HK-2 (cell line): ENCODE results near the gene GJA3.

ENCODE experiments used
- DNase-seq: peaks from one replicate; pipeline ENCODE4 v3.0.0-alpha.2; 2018; ENCODE audit not compliant: unreplicated experiment

GJA3 gene

DNA sequence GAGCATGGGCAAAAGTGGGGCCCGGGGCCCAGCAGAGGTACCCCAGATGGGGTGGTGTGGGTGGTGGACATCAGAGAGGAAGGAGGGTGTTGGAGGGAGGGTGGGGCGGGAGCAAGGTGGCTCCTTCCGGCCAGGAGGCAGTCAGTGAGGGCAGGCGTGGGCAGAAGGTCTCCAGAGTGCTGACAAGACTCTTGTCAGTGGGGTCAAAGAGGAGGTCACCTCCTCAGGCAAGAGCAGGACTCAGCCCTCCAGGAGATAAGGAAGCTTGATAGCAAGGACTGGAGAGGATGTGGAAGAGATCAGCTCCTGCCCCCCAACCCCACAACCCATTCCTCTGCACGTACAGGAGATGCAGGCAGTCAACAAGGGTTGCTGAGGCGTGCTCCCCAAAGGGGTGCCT, 9.8 kb downstream of the GJA3 start:
- DNase-seq = no peak

DNA sequence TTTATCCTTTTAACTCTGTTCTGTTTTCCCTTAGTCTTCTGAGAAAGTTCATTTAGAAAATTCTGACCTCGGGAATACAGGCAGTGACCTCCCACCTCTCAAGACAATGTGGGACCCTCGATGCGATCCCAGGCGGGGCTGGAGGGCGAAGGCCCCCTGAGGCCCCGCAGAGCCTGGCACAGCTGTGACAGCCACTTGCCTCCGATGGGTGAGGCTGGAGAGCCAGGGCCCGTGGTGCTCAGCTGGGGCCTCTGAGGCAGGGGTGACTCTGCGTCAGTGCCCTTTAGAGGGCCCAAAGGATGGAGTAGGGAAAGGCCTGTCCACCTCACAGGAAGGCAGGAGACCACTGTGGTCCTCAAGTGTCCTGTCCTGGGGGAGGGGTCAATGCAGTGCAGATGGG, 10.3 kb downstream of the GJA3 start:
- DNase-seq = no peak

DNA sequence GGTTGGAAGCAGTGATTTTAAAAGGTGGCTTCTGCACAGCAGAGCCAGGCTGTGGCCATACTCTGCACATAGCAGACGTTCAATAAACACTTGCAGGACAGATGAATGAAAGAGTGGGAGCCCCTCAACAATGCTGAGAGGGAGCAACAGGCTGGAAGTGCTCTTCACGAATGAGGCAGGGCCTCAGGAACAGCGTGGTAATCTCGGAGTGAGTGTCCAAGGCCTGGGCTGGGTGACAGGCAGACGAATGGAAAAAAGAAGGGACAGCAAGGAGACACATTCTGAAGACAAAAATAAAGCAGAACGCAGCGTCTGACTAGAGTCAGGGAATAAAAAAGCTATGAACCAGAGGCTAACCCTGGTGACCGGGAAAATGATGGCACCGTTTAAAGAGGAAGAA, 11.1 kb downstream of the GJA3 start:
- DNase-seq = no peak

DNA sequence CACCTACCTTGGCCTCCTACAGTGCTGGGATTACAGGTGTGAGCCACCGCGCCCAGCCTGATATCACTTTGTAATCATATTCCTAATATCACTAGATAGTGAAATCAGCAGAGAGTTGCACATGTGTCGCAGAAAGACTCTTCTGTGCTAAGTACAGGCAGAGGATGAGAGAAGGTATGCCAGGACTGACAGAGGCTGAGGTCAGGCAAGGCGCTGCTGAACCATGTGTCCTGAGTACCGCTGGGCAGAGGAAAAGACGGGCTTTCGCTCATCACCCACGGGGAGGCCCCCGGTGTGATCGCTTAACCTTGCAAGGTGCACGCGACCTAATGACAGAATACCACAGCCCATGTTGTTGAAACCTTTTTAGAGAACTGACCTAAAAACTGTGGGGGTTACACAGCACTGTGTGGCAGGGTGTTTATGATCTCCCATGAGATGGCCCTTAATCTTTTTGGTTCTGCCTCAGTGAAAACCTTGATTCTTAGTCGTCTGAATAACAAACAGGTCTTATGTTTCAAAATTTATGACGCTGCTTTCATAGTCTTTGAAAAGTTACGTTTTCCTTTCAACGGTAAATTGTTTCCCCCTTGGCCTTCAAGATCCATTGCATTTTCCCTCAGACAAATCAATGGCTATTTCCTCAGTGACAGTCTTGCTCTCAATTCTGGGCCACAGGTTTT, 12.2 kb downstream of the GJA3 start:
- DNase-seq = no peak

DNA sequence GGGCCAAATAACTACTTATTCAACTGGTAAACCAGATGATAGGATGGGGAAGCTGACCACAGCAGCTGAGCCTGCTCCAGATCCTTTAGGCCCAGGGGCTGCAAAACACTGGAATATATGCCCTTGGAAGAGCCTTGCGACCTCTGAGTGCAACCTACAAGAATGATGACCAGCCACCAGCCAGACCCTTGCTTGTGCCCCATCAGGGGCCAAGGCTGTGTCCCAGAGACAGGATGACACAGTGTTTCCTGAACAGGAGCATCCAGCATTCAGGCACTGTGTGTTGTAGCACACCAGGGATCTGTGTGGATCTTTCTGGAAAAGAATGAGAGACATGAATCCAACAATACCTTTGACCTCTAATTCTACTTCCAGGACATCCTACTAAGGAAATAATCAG, 14.5 kb downstream of the GJA3 start:
- DNase-seq = no peak

DNA sequence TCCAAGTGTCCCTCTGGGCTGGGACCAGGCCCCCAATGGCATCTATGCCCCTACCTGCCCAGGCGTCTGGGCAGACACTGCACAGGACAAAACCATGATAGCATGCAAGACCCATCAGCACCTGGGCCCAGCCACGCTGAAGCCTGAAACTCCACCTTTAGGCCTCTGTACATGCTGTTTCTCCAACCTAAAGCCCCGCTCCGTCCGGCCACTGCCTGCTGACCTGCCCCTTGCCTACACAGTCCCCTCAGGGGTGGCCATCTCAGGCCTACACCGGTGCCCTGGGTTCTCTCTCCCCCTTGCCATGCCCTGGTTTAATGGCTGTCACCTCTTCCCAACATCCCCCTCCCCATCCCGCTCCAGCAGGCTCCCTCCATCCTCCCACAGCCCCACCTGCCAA, 15.3 kb downstream of the GJA3 start:
- DNase-seq = no peak

DNA sequence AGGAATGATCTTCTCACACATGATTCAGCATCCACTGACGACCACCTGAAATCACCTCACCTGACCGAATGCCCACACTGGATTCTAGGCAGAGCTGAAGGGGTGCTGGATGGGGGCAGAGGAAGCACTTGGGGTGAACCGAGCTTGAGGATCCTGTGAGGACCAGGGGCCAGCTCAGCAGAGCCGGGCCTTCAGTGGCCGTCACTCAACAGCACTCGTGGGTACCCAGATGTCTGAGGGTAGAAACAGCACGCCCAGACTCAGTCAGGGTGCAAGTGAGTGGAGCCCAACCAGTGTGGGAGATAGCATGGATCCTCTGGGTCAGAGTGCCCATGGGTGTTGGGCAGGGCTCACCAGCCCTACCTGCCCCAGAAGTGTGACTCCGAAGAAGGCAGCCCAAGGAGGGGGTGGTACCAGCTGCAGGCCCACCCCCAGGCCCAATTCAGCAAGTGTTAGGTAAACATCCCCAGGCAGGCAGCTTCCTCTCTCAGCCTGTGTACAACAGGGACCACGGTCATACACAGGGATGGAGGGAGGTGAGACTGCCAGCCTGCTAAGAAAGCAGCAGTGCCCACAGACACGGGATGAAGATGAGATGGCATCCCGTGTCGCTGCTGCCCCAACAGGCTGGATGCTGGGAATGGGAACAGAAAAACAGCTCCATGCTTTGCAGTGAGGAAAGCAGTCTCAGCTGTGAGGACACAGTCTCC, 16.6 kb downstream of the GJA3 start:
- no peak for DNase-seq

DNA sequence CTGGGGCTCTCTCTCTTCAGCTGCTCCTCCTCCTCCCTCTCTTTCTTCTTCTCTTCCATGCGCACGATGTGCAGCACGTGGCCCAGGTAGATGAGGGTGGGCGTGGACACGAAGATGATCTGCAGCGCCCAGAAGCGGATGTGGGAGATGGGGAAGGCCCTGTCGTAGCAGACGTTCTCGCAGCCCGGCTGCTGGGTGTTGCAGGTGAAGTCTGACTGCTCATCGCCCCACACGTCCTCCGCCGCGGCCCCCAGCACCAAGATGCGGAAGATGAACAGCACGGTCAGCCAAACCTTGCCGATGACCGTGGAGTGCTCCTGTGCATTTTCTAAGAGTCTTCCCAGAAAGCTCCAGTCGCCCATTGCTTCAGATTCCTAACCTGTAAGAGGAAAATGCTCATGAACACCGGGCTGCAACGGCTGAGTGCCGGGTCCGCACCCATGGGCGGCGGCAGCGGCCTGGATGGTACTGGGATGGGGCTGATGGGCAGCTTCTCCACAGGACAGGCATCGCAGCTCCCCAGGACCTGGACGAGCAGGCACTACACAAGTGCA, 17.8 kb downstream of the GJA3 start:
- no peak for DNase-seq

DNA sequence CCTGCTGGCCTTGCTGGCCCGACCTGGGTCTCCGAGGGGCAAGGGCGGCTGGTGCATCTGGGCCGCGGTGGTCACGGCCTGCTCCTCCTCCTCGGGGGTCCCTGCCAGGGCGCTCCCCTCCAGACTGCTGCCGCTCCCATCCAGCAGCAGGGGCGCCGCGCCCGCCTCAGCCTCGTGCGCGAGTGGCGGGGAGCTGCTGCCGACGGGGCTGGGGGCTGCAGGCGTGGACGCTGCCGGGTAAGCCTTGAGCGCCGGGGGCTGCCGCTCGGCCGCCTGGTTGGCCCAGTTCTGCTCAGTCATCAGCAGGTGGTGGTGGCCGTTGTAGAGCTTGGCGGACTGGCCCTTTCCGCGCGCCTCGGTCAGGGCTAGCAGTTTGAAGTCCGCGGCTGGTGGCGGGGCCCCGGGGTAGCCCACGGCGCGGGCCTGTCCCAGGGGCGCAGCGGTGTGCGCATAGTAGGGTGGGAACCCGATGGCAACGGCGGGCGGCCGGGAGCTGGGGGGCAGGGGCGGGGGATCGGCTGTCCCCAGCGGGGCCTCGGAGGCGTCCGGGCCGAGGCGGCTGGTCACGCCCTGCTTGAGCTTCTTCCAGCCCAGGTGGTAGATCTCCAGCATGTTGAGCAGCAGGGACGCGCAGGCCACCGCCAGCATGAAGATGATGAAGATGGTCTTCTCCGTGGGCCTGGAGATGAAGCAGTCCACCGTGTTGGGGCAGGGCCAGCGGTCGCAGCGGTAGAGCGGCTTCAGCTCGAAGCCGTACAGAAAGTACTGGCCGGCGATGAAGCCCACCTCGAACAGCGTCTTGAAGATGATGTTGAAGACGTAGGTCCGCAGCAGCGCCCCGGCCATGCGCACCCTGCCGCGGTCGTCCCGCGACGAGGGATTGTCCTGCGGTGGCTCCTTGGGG, 18.6 kb downstream of the GJA3 start:
- DNase-seq = no peak

DNA sequence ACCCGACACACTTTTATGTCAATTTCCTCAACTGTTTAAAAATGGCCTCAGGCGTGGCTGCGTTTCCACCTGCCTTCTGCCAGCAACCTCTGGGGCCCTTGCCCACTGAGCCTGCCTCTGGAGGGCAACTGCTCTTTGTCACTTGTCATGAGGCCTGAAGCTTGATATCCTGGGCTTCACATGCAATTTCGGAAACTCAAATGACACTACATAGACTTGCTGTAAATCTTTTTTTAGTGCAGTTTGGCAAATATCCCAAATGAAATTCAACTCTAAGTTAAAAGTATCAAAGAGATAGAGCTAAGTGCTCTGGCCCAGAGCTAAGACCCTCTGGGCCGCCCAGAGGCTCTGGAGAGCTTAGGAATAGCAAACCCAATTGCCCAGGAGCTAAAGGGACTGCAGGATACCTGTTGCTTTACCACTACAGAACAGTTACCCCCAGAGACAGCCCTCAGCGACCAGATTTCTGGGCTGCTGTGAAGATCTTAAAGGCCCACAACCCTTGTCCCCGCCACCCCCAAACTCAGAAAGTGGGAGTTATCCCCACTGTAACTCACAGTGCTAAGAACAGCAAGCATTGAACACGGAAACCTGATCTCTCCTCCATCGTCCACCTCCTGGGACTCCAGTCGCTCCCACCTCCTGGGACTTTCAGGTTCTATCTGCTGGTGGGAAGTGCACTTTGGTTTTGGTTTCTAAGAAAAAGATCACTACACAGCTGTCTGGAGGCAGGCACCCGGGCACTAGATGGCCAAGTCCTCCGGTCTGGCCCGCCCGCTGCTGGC, 19.4 kb downstream of the GJA3 start:
- DNase-seq = no peak

DNA sequence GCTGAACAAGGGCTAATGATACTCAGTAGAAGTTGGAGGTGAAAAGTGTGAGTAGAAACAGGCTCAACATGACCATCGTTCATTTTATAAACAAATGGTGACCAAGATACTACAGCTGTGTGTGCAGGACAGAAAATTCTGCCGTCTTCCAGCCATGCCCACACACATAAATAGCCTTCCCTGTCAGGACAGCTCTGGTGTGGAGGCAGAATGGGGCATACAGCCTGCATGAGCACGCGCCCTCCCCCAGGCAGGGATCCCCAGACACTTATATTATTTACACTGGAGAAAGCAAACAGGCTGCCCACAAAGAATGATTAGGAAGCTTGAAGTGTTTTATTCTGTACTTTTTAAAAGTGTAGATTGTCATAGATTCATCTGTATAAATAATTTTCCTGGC, 20.4 kb downstream of the GJA3 start:
- DNase-seq = no peak

DNA sequence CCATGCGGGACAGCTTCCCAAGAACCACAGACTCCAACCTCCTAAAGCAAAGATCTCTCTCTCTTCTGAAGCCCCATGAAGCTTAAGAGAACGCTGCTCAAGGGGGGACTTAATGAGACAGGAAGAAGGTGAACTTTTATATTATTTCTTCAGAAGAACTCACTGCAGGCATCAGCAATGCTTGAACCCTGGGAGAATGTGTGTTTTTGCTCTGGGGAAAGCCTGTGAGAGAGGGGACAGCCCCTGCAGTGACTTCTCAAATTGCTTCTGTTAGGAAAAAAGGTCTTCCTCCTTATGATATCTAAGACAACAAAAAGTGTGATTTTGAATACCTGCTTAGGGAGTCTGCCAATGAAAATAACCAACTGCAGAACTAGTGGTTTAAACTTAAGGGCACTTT, 23.0 kb downstream of the GJA3 start:
- DNase-seq = no peak

DNA sequence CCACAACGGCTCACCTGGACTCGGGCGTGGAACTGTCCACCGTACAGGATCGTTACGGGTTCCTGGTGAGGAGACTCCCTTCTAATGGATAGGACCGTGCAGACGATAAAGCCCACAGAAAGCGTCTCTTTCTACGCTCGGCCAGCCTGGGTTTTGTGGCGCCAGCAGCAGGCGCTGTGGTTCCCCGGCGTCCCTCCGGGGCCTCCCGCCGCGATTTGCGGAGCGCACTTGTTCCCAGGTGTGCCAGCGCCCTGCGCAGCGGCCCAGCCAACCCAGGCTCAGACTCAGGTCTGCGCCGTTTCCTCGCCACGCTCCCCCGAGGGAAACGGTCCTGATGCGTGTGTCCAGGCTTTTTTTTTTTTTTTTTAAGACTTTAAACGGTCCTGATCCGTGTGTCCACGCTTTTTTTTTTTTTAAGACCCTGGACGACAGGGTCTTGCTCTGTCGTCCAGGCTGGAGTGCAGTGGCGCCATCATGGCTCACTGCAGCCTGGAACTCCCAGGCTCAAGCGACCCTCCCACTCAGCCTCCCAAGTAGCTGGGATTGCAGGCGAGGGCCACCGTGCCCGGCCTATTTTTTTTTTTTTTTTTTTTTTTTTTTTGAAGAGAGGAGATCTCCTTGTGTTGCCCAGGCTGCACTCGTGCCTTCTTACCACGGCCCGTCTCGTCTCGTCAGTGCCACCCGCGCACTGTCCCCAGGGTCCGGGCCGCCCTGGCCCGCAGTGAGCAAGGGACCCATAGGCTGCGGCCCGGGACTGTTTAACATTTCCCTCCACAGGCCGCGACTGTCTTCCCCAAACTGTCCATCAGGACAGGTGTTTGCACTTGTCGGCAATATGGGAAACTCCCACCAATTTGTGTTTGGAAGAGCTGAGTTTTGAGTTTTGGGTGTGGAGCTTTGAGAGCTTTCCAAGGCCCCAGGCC, 23.8 kb downstream of the GJA3 start:
- DNase-seq = peak; percentile 8

DNA sequence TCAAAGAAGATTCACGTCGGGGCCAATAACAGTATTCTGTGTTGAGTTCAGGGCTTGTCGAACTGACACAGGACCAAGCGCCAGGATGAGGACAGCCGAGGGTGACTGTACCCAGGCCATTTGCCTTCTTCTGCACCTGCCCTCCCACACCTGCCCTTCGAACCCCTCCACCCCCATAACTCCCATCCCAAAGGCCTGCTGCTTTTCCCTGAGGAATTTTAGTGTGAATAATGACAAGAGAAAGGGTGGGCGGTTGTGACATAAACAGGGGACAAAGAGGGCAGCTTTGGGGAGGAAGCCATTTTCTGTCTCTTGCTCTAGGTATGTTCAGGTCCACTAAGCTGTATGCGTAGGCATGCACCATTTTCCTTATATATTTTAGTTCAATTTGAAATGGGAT, 26.1 kb downstream of the GJA3 start:
- no peak for DNase-seq

DNA sequence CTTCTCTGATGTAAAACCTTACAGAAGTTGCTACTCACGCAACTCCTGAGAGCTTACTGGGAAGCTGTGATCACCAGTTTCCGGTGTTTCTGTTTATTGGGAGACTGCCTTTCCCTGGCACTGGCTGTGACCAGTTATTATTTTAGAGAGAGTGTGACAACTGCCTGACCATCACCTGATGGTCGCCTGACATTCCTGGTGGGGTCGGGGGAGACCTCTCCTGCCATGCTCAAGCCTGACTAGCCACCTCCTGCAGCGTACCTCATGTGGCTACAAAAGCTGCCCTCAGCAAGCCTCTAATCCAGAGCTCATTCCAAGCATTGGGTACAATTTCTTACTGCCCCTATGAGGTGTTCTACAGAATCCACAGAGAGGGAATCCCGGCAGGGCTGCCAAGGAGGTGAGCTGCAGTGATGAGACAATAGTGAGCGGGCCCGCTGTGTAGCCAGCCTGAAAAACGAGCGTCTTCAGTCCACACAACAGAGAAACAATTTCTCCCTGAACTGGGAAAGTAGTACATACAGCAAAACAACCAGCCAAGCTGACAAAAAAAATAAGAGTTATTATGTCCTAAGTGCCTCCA, 28.7 kb downstream of the GJA3 start:
- DNase-seq = no peak

DNA sequence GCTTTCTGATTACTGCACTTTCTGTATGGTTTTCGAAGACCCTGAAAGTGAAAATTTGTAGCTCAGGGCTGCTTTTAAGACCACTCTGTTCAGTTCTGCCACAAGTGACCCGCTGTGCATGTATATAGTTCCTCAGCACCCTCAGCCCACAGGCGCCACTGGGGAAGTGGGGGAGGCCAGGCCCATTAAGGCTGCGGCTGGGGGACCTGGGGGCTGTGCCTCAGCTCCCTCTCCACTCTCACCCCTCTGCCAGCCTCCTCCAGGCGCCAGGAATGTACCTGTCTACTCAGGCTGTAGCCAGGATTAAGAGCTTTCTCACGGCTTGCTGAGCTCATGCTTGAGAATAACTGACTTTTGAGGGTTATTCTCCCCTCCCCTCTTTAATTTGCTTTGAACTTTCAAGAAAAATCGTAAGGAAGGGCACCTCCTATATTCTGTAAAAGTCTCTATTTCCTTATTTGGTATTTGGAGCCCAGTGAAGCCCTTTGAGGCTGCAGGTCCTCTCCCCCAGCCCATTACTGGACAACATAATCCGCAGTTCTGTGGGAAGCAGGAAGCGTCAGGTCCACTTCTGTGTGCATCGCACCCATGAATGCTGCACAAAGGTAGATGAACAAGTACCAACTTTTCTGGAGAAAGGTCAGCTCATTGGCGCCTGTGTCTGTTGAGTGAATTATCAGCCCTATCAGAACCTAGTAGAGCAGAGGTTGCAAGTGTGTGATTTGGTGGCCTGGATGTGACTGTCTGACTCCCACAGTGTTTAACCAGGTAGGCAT, 29.6 kb downstream of the GJA3 start:
- no peak for DNase-seq

DNA sequence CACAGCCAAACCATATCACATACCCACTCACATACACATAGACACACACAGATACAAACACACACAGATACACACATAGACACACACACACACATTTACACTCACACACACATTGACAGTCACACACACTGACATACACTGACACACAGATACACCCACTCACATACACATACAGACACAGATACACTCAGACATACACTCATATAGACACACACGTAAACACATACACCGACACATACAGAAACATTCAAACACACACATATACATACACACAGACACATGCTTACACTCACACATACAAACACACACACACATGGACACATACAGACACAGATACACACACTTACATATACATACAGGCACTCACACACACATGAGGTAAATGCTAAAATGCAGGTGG, 30.2 kb downstream of the GJA3 start:
- no peak for DNase-seq

DNA sequence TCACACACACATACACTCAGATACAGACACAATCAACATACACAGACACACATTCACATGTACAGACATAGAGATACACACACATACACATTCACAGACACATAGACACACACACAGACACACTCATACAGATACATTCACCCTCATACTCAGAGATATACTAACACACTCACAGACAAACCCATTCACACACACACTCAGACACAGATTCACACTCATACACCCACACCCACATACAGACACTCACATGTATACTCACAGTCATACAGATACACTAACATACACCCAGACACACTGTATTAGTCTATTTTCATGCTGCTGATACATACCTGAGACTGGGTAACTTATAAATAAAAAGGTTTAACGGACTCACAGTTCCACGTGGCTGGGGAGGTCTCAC, 30.8 kb downstream of the GJA3 start:
- DNase-seq = no peak

DNA sequence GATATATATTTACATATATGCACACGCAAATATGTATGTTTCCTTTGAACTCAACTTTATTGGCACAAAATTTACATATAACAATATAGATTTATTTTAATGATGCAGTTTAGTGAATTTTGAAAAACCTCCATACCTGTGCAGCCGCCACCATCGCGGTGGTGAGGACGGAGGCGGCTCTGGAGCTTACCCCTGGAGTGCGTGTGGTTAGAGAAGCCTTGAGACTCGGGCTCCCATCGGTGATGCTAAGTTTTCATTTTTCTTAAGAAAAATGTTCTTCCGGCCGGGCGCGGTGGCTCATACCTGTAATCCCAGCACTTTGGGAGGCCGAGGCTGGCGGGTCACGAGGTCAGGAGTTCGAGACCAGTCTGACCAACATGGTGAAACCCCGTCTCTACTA, 31.8 kb downstream of the GJA3 start:
- DNase-seq = no peak
